Measurements from ENCODE around the gene ITGA11.
"Not testable (repeated sequence)": the region's sequence is repeated elsewhere in the genome, so short reads cannot be mapped to it uniquely, and the experiment has no call there.

ITGA11 gene

DNA sequence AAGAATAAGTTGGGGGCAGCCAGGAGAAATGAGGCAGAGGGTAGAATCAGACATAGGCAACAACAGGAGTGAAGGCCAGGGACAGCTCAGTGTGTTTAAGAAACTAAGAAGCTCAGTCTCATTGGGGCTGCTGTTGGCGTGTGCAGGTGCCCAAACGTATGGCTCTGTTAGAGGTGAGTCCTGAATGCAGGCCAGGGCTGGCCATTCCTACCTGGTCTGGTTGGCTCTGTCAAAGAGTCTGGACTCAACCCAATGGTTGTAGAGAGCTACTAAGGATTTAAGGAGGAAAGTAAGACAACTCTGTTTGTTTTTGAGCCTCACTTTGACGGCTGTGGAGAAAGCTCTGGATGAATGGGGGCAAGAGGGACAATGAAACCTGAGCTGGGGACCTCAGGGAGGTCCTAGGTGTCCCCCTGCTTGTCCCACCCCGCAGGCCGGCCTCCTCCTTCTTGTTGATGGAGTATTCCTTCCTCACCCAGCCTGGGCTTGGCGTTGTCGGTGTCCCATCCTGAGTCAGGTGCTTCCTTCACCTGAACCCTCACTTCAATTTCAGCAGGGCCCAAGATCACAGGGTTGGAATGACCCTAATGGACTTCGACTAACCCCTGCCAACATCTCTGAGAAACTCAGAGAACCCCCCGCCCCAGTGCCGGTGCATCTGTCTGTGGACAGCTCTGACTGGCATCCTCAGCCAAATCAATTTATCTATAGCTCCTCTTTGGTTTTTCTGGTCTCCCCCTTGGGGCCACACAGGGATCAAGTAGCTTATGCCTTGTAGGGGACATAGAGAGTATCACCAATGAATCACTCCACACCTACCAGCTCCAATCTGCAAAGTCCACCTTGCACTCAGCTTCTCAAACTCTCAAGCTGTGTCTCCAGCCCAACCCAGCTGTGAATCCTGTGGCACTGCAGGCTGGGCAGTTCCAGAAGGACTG is 8.3 kb downstream of the ITGA11 start:
- no peak for DNase-seq

DNA sequence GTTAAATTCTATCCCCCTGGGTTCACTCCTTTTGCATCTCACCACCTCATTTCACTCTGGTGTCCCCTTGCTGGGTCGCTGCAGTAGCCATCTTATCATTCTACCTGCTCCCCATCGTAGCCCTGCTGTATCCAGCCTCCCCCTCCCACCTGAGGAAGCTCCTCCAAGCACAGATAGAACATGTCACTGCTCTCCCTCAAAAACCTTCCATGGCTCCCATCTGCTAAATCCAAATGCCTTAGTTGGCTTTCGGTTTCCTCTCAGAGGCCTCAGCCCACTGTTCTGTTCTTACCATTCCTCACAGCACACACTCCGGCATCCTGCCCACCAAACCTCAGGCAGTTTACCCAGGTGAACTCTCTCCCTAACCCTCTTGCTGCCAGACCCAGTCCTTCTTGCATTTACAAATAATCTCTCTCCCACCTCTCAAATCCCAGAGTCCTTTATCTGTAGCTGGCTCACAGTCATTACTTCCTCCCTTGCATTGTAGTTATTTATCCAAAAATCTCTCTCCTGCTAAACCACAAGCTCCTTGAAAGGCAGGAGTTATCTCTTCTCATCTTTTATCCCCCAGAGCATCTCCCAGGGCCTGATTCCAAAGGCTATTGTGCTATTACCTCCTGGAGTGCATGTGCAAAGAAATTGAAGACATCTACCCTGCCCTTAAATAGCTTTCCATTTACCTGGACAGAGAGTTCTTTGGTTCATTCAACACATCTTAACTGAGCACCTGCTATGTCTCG is 9.4 kb downstream of the ITGA11 start:
- not testable (repeated sequence) for DNase-seq

DNA sequence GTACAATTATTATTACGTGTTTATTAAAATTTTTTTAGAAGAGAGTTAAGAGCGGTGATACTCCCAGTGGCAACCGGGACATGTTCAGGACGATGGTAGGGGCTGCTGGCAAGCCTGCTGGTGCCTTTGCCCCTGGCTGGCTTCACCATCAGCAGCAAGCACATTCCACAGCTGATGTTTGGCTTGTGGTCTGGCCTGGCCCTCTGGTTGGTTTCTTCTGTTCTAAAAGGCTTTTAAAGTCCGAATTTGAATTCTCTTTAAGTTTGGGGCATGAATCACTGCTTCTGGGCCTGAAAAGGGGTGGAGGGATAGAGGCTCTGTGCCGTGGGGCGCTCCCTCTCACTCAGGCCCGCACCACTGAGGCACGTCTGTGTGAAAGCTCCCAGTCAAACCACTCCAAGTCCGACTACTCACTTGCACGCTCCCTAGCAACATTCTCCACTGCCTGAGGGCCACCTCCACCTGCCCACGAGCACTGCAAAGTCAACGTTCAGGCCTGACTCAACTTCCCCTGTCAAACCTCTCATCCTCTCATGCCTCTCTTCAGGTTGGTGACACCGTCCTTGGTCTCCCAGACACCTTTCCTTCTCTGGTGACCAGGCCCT is 10.1 kb downstream of the ITGA11 start:
- DNase-seq = no peak

DNA sequence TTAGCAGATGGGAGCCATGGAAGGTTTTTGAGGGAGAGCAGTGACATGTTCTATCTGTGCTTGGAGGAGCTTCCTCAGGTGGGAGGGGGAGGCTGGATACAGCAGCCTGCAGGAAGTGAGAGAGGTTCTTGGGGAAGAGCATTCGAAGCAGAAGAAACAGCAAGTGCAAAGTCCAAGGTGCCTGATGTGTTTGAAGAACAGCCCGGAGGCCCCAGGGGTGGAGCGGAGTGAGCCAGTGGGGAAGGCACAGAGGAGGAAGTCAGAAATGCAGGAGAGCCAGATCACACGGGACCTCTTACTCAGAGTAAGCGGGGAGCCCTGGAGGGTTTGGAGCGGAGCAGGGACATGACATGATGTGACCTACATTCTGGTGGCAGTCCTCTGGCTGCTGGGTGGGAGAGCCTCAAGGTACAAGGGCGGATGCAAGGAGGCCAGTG is 10.8 kb downstream of the ITGA11 start:
- no peak for DNase-seq

DNA sequence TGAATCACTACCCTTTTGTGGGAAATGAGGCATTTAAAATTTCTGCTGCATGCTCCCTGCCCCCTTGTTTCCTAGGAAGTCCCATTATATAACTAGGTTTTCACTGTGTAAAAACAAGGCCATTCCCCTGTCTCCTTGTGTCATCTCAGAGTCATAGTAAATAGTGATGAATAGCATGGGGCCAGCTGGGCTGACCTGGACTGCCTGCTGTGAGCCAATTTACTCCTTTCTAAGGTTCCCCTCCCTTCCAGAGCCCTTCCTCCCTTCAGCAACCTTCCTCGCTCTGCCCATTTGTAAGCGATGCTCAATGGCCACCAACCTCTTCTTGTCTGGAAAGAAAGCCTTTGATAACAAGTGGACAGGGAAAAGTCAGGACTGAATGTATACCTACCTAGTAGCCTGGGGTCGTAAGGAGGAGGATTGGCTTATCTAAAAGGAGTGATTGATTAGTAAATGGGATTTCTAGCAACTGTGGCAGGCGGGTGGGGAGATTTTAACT is 11.7 kb downstream of the ITGA11 start:
- no peak for DNase-seq

DNA sequence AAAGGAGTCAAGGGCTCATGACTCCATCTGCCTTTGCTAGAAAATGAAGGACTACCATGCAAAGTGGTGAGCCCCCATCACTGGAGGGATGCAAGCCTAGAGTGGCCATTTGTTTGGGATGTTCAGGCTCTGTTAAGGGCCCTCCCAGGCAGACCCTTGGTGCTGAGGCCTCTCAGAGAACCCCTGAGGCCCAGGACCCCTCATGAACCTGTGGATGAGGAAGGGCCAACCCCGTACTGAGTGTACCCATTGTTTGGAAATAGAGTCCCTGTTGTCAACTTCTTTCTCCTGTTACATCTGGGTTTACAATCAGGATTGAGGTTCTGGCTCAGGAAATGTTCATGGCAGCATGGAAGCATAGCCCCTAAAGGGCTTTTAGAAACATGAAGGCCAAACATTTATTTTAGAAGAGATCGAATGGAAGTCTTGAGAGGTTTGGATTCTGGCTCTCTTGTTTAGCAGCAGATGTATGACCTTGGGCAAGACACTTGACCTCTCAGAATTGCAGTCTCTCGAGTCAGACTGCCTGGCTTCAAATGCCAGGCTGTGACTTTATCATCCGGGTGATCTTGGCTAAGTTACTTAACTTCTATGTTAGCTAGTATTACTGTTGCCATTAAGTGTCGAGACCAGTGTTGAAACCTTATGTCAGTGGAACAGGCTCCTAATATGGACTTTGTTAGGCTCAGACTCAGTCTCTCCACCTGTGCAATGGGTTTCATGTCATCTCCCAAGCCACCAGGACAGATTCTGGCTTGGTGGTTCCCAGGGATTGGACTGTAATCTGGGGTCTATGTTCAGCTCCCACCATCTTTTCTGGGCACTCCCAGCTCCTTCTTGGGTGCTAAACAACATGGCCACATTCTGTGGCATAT is 12.4 kb downstream of the ITGA11 start:
- DNase-seq = no peak

DNA sequence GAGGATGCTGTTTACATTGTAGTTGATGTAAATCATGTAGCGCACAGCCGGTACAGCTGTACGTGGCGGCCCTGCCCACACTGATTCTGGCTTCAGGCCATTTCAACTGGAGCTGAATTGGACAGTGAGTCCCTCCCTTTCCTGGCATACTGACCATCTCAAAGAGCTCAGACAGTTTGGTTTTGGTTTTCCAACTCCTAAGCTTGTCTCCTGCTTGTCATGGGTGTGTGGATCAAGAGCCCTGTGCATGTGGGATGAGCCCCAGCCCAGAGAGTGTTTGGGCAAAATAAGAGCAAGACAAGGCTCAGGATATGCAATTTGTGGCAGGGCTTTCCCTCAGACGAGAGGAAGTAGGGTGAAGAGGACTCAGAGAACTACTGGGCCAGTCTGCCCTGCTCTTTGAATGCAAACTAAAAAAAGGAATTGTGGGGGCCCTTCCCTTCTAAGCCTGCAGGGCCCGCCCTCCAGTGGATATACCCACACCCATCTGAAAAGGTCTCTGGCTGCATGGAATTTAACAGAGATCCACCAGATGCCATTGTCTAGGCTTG is 13.3 kb downstream of the ITGA11 start:
- peak; percentile 27 for DNase-seq

DNA sequence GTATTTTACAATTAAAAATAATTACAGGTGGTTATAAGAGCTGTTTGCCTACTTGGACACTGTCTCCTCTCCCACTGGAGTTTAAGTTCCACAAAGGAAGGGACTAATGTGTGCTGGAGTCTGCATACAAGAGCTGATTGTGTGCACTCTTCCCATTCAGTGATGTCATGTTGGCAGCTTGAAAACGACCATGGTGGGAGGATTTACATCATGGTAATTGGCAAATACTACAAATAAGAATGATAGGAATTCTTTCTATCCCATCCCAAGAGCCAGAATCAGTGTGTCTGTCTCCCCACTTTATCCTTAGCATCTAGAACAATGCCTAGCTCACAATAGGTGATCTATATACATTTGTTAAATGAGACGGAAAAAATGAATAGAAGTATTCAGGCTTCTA is 14.1 kb downstream of the ITGA11 start:
- DNase-seq = no peak

DNA sequence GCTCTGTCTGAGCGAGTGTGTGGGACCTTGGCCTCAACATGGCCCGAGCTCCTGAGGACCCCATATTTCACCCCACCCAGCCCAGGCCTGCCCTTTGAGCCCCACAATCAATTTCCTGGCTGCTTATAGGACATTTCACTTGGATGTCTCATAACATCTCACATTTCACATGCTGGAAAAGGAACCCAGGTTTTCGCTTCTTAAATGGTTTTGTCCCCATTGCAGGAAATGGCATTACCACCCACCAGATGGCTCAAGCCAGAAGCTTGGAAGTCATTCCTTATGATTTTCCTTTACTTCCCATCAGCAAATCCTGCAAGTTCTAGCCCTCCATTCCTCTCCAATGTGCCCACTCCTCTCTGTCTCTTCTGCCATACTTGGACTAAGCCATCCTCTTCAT is 14.9 kb downstream of the ITGA11 start:
- DNase-seq = no peak

DNA sequence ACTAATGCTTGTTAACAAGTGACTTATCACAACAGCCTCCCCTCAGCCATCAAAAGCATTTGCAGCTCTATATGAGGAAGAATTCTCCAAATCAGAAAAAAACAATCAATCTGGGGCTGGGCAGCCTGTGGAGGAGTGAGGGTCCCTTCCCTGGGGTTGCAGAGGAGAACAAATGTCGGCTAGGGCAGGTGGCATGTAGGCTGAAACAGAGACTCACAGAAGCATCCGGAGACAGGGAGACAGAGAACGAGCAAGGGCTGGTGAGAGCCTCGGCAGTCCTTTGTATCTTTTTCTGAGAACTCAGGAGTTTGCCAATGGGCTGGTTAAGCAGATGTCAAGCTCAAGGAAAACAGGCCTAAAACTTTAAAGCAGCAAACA is 15.8 kb downstream of the ITGA11 start:
- no peak for DNase-seq

DNA sequence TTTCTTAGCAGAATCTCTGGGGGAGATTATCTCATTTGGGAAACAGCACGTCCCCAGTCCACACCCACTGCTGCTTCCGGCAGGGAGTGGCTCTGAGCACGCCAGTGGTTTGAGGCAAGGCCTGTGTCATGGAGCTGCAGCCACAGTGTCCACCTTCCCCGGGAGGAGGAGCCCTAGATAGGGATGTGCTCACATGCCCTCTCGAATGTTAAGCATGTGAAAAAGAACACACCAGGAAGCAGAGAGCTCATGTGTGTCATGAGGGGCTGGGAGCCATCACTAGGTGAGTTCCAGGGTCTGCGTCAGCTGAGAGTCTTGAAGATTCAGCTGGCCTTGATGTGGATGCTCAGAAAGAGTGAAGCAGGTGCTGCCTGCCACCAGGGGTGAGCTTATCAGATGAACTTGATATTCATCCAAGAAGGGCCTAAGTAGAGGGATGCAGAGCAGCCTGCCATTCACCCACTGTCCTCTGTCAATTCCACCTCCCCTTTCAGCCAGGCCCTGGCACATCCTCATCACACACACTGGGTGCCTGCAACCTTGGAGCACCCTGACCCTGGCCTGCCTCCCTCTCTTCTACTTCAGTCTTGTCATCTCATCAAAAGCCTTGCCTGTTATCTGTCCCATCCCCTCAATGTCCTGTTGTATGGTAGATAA is 16.3 kb downstream of the ITGA11 start:
- DNase-seq = no peak

DNA sequence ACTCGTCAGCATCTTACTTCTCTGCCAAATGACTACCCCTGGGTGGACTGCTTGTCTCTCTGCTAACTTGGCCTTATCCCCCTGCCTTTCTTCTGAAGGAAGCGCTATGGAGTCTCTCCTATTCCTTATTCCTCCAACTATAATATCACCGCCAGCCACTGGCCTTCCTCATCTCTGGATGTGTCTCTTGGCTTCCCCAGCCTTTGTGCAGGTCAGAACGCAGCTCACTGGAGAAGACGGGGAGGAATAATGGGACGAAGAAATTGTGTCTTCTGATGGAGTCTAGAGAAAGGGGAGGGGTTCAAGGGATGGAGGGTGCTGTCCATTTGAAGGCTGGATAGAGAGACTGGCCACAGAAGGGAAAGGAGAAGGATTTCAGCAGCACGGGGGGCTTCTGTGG is 16.9 kb downstream of the ITGA11 start:
- DNase-seq = no peak

DNA sequence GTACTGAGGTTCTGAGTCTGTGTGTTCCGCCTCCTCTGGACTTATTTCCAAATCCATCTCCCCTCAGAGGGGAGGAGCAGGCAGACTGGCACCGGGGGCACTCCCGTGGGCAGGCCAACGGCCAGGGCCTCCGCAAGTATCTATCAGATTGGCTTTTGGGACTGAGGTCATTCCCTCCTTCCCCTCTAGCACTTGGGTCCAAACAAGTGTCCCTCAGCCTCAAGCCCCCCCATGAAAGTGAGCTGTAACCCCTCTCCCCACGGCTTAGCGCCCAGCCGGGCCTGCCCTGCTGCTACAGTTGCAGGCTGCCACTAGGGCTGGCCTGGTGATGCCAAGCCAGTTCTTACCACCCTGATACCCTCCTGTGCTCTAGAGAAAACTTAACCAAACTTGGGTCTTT is 17.4 kb downstream of the ITGA11 start:
- DNase-seq = no peak

DNA sequence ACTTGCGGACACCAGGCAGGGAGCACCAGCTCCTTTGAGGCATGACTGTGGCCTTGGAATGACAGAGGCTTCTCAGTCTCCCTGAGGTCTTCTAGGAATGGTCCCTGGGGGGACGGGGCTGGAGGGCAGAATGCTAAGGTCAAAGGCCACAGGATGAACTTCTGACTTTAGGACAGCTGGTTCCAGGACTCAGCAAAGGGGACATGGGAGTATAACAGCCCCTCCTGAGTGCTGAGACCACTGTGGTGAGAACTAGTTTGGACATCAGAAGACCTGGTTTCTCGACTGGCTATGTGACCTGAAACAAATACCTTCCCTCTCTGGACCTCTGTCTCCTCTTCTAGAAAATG is 17.8 kb downstream of the ITGA11 start:
- DNase-seq = no peak

DNA sequence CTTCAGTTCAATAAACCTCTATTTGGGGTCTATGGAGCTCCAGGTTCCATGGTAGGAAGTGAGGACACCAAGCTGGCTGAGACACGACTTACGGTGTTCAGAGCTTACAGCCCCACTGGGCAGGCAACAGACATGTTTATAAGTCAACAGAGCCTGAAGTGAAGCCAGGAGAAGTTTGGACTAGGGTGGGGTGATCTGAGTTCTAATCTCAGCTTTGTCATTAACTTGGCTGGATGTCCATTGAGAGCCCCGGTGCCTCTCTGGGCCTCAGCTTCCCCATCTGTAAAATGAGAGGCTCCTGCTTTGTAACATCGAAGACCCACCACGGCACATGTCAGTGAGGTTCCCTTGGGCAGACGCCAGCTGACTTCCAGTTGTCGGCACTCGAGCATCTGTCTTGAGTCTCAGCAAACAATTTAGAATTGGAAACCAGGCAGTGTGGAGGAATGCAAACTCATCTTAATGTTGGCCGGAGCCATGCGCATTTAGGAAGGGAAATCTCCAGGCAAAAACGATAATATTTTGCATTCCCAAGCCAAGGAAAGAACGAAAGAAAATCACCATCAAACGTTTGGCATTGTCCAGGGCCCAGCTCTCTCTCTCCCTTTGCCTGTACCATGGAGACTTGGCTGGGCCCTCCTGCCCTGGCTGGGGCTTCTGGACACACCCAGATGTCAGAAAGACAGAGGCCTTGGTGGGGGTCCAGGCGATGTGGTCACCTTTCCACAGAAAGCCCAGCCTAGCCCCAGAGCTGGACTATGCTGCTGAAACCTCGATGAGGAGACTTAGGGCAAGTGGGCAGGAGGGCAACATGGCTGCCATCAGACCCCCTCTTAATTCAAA is 18.4 kb downstream of the ITGA11 start:
- no peak for DNase-seq

DNA sequence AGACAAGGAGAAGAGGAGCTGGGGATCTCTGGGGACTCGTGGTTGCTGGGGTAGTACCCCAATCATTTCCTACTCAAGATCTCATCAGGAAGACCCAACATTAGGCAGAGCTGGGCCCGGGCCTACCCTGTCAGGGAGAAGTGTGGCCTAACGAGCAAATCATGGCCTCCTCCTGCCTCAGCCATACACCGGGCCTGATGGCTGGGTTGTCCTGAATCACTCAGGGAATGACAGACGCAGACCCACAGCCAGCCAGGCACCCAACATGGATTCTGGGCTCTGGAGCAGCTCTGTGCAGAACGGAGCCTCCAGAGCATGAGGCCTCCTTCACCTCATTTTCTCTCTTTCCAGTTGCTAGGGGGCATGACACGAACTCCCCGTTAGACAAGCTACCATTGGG is 19.7 kb downstream of the ITGA11 start:
- DNase-seq = no peak

DNA sequence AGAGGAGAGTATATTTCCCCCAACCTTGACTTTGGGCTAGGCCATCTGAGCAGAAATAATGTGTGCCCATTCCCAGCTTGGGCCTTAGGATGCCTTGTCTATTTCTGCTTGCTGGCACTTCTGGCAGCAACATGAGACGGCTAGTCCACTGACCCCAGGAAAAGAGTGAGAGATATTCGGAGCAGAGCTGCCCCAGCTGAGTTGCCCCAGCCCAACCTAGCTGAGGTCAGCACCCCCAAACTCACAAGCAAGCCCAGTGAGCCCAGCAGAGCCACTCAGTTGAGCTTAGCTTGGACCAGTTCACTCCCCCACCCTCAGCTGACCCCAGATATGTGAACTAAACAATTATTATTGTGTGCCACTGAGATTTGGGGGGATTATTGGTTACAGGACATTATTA is 20.2 kb downstream of the ITGA11 start:
- DNase-seq = no peak

DNA sequence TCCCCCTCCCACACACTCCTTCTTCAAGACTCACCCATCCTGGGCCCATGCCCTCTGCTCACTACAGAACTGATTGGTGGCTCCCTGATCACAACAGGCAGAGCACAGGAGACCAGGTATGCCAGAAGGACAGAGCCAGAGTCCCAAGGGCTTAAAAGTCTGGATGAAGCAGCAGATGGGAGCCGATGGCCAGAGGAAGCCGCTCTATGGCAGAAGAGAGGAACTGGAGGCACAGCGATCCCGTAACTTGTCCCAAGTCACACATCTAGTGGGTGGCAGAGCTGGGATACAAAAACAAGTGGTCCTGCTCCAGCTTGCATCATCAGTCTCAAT is 20.7 kb downstream of the ITGA11 start:
- DNase-seq = no peak

DNA sequence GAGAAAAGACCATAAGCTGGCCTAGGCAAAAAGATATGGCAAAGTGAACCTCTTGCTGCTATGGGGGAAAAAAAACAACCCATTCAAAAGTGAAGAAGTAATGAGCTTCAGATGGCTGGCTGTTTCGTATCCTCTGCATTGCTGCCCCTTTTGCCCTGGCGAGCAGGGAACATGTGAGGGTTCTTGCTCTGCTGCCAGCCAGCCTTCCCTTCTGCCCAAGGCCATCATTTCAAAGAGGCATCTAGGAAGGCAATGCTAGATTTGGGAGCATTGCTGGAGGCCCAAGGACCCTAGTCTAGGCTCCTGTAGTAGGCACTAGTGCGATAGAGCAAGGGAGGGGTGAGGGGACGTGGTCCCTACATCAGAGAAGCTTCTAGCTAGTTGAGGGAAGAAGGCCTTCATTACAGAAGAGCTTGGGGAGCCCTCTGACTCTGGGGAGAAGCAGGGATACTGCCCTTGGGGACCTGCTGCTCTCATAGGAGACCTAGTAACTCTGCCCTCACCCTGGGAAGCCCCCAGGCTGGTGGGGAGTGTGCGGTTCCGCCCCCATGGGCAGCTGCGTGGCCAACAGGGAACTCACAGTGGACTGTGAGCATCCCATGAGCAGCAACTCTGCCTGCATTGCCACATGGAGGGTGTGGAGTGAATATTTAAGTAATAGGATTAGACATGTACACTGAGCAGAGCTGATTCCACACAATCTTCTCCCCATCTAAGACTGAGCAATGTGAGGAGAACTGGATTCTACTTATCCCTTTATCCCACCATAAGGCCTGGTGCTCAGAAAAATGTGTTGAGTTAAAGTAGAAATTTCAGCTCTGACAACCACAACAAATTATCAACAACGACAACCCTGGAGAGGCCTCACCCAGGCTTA is 21.3 kb downstream of the ITGA11 start:
- no peak for DNase-seq
